Fibroblast of lung (primary cell): ENCODE measurements around the gene MRPL38.

Experiments
- CTCF ChIP-seq, 2 donors: IDR thresholded peaks in 1 of 2; conservative IDR thresholded peaks in 1 of 2; 1 replicate in 1 of 2; 2 replicates in 1 of 2; pipeline ENCODE4 v1.5.1; 2011 to 2012; ENCODE audit warnings: low read length in 2 of 2, control low read depth in 1 of 2, inconsistent platforms in 1 of 2, low read depth in 1 of 2, mild to moderate bottlenecking in 1 of 2
- EZH2 ChIP-seq: IDR thresholded peaks from 2 replicates; pipeline ENCODE4 v1.5.1; 2012; ENCODE audit warnings: low read length, control low read depth, mild to moderate bottlenecking; ENCODE audit errors: missing control alignments

- no peak for TF ChIP-seq CTCF (conservative IDR thresholded peaks at IDR 0.05 in 1 of 2, IDR thresholded peaks at IDR 0.05 in 1 of 2; ENCODE audit: low read depth in 1 of 2, low read length in 2 of 2)
- no peak for TF ChIP-seq EZH2
These were observed 9.0 kb upstream of the MRPL38 start for GRCh38 chr17:75913537-75914210.
